ENCODE data around the gene ALDOA.

Gene ALDOA

GRCh38 chr16:30068750-30069610 lies 3.4 kb downstream of the ALDOA start:
- peak in 1 of 3 experiments; percentile 44 for DNase-seq (ENCODE audit: low read depth in 3 of 3)

- DNase-seq (ENCODE audit: low read depth in 3 of 3): no peak
Observed at GRCh38 chr16:30069611-30070462, 4.3 kb downstream of the ALDOA start.

DNA sequence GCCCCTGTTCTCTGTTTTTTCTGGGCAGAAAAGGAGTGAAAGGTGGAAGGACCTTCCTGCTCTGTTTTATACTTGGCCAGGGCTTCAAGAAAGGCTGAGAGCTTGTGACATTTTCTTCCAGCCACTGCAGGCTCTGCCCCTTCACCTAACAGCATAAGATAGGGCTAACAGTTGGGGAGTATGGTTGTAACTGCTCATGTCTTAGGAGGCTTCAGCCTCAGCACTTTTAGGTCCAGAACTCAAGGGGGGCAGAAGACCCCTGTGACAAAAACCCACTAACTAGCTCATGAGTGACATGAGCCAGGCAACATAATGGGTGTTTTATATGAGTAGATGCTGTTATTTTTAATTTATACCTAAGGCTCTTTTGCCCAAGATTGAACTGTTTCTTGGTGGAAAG lies 4.9 kb downstream of the ALDOA start:
- DNase-seq (ENCODE audit: low read depth in 3 of 3): no peak

DNA sequence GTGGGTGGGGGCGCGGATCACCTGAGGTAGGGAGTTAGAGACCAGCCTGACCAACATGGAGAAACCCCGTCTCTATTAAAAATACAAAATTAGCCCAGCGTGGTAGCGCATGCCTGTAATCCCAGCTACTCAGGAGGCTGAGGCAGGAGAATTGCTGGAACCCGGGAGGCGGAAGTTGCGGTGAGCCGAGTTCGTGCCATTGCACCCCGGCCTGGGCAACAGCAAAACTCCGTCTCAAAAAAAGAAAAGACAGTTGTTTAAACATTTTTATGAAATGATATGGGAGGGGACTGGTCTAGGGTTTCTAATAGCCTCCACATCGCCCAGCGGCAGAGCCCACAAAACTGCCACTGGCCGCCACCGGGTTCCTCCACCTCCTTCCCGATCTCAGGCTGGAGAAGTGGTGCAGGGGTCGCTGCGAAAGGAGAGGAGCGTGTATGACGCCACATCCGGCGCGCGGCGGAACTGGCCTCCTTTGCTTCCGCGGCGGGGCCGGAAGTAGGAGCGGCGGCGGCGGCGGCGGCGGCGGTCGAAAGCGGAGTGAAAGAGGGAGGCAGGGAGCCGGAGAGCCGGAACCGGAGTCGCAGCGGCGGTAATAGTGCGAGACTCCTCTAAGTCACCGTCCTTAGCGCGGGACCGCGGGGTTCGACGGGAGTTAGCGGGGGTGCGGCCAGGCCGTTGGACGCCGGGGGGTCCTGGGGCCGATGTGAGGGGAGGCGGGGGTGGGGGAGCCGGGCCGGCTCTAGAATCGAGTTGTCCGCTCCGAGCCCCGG lies 10.1 kb downstream of the ALDOA start, which contains the start of gene PPP4C:
Gene PPP4C (plus strand): TSS at position 492 of the 773 bp plus-strand sequence. CDS start 384 bp downstream, outside the sequence.
- peak; percentile 72 to 75 (median 74) for DNase-seq (ENCODE audit: low read depth in 3 of 3)

GRCh38 chr16:30076276-30076791 lies 10.8 kb downstream of the ALDOA start:
- DNase-seq (ENCODE audit: low read depth in 3 of 3): no peak

DNA sequence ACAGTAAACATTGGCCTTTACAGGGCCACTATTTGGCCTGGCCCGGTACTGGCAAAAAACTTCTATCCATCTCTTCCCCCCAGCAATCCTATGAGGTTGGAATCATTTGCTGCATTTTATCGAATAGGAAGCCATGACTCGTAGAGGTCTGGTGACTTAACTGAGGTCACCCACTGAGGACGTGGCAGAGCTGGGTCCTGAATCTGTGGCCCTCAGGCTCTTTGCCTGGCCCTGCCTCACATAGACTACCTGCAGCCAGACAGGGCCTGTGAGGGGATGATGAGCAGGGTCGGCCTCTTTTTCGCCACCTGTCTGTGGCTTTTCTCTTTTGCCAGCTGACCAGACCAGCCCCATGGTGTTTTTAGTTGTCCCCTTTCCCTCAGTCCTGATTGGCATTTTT lies 12.1 kb downstream of the ALDOA start:
- DNase-seq (ENCODE audit: low read depth in 3 of 3): no peak

DNA sequence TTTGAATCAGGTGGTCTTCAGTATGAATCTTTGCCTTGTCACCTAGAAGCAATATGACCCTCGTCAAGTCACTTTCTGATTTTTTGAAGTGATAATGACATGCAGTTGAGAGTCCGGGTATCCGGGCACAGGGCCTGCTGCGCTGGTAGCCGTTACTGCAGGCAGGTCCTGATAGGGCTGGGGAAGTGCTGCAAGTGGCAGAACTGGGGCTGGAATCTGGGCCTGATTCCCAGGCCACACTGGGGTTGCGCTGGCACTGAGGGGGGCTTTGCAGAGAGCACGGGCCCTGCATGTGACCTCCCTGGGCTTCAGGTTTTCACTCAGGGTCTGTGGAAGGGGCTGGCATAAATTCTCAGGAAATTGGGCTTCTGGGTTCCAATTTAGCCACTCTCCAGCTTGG lies 13.2 kb downstream of the ALDOA start:
- DNase-seq (ENCODE audit: low read depth in 3 of 3): no peak

GRCh38 chr16:30079480-30079879 lies 13.9 kb downstream of the ALDOA start:
- no peak for DNase-seq (ENCODE audit: low read depth in 3 of 3)

GRCh38 chr16:30082545-30083090 lies 17.1 kb downstream of the ALDOA start:
- no peak for DNase-seq (ENCODE audit: low read depth in 3 of 3)

DNA sequence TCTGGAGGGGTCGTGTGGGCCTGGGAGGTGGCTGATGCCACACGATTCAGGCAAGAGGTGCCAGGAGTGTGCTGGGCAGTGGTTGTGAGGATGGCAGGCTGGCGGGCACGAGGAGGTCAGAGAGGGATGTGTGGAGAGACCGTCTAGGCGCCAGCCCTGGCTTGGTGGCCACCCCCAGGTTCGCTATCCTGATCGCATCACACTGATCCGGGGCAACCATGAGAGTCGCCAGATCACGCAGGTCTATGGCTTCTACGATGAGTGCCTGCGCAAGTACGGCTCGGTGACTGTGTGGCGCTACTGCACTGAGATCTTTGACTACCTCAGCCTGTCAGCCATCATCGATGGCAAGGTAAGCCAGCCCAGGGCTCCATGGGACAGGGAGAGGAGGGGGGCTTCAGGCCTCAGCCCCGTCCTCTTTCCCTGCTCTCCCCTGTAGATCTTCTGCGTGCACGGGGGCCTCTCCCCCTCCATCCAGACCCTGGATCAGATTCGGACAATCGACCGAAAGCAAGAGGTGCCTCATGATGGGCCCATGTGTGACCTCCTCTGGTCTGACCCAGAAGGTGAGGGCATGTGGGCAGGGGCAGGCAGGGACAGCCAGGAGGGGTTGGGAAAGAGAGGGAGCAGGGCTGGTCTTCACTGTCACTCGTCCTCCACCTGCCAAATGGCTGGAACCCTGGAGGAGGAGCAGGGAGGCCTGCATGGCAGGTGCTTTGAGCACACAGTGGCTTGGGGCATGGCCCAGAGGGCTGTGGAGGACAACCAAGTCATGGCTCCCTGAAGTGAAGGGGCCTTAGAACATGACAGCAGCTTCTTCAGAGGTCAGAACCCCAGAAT lies 17.9 kb downstream of the ALDOA start:
- no peak for DNase-seq (ENCODE audit: low read depth in 3 of 3)

GRCh38 chr16:30084096-30084815 lies 18.7 kb downstream of the ALDOA start:
- no peak for DNase-seq (ENCODE audit: low read depth in 3 of 3)

GRCh38 chr16:30084816-30085159 lies 19.2 kb downstream of the ALDOA start:
- DNase-seq (ENCODE audit: low read depth in 3 of 3): no peak

- no peak for DNase-seq (ENCODE audit: low read depth in 3 of 3)
Observed at GRCh38 chr16:30085247-30085646, 19.7 kb downstream of the ALDOA start.

DNA sequence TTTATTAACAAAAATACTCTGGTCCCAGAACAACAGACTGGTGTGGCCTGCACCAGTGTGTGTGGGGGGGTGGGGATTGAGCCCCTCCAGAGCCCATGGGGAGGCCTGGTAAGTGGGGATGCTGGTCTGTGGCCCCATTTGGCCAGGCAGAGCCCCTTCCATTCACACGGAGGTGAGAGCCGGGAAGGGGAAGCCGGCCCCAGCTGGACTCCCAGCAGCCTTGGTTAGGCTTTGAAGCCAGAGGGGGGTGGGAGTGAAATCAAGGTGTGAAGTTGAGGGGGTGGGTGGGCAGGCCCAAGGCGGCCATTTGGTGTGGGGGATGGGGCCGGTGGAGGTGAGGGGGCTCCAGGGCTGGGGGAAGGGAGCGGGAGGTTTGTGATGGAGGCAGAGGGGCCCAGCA lies 20.3 kb downstream of the ALDOA start:
- no peak for DNase-seq (ENCODE audit: low read depth in 3 of 3)

DNA sequence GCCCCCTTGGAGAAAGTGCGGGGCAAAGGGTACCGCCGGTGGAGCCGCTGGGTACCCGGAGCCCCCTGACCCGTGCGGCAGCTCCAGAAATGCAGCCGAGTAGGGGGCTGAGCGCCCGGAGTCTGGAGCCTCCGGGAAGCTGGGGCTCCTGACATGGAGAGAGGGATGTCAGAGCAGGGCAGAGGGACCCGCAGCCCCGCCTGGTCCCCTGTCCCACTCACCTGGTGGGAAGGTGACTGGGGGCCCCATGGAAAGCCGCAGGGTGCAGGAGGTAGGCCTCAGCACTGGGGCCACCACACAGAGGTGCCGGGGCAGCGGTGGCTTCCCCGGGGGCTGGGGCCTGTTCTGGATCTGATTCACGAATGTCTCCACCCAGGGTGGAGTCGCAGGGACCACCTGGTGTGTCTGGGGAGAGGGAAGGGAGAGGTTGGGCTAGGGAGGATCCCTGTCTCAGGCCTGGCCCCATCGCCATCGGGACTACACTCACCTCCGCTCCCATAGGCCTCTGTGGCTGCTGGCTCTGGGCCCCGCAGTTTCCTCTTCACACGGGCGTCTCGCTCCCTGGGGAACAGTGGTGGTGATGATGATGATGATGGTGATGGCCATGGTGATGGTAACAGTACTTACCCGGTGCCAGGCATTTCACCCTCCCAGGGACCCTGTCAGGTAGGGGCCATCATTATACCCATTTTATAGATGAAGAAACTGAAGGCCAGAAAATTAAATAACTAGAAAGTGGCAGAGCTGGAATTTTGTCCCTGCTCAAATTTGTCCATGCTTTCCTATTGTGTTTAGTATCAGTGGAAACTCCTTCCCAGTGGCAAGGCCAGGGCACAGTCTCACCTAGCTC lies 21.0 kb downstream of the ALDOA start:
- DNase-seq (ENCODE audit: low read depth in 3 of 3): no peak

GRCh38 chr16:30087181-30087898 lies 21.8 kb downstream of the ALDOA start:
- no peak for DNase-seq (ENCODE audit: low read depth in 3 of 3)

DNA sequence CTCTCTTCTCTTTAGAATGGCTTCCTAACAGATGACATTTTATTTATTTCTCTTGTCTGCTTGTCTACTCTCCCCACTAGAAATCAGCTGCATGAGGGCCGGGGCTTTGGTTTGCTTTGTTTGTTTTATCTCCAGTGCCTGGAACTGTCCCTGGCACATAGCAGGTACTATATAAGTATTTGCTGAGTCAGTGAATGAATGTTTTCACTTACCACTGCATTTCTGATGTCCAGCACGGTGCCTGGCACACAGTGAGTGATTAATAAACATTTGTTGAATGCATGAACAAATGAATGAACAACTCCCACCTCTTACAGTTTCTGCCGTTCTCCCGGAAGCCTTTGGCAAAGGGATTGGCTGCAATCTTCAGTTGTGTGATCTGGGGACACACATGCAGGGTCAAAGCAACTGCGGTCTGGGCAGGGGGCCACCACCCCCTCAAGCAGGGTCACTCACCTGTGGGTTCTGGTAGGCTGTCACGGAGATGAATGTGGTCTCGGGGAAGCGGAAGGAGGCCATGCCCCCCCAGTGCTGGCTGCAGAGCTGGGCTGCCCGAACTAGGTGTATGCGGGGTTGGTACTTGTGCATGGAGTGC lies 22.8 kb downstream of the ALDOA start:
- DNase-seq (ENCODE audit: low read depth in 3 of 3): no peak
